Inflammatory macrophage treated with lipopolysaccharide for 1 hour (primary cell): ENCODE data around the gene MPZL1.
"Not testable (repeated sequence)": the region's sequence is repeated elsewhere in the genome, so short reads cannot be mapped to it uniquely, and the experiment has no call there.

Experiments used
- DNase-seq, 2 donors: peaks; one replicate each; pipeline ENCODE4 v3.0.0-alpha.2; 2020 to 2022

MPZL1 gene

GRCh38 chr1:167719715-167720421, 1.9 kb upstream of the MPZL1 start:
- peak in 1 of 2 donors; percentile 4 for DNase-seq

GRCh38 chr1:167720965-167721616, 691 bp upstream of the MPZL1 start:
- DNase-seq = peak; percentile 56 to 64

GRCh38 chr1:167722152-167722869, 529 bp downstream of the MPZL1 start:
- no peak for DNase-seq

GRCh38 chr1:167722870-167723251, 1.1 kb downstream of the MPZL1 start:
- no peak for DNase-seq

GRCh38 chr1:167723707-167724323, 2.0 kb downstream of the MPZL1 start:
- no peak for DNase-seq

GRCh38 chr1:167726008-167726407, 4.2 kb downstream of the MPZL1 start:
- DNase-seq = no peak

- no peak for DNase-seq
Measured at GRCh38 chr1:167728818-167729410, 7.1 kb downstream of the MPZL1 start.

GRCh38 chr1:167734227-167734626, 12.4 kb downstream of the MPZL1 start:
- DNase-seq = no peak

DNA sequence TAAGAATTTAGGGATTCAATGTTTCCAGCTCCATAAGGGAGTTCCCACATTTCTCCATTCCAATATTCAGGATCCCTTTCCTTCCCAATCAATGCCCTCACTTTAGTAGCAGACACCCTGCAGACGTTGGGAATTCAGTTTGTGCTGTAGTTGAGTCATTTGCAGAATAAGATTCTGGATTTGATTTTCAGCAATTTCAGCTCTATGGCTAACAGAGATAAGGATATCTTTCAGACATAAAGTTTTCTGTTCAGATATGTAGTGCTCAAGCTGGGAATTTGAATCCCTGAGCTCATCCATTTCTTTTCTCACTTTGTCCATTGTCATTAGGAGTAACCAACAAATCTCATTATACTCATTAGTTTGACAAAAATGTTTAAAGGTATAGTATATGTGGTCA, 13.1 kb downstream of the MPZL1 start:
- no peak for DNase-seq

DNA sequence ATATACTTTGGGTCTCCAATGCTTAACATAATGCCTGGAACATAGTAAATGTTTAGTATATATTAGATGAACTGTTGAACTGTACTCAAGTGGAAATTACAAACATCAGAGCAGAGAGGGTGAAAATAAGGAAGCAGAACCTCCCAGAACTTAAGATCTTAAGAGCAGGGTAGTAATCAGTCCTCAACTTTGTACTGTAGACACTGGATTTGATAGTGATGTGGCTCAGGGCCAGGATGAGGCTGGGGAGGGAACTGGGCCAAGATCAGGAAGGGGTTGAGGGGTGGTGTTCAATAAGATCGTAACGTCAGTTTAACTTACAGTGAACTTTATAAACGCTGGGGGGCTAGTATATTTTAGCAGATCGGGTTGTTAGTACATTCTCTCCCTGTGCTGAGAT, 15.4 kb downstream of the MPZL1 start:
- no peak for DNase-seq

GRCh38 chr1:167738158-167738557, 16.4 kb downstream of the MPZL1 start:
- DNase-seq = no peak

DNA sequence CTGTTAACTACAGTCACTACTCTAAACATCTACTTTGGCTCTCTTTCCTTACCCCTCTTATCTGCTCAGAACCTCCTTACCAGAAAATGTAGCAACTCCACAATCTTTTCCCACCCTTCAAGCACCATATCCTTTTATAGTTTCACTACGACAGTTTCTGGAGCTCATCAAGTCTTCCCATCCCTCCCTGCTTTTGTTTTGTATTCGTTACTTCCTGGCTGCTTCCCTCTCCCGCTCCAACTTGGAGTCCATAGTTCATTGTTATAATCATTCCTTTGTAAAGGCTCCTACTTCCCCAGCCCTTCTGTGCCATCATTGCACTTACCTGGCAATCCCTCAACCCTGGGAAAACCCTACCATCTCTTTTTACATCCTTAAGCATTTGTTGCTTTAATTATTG, 18.0 kb downstream of the MPZL1 start:
- no peak for DNase-seq

DNA sequence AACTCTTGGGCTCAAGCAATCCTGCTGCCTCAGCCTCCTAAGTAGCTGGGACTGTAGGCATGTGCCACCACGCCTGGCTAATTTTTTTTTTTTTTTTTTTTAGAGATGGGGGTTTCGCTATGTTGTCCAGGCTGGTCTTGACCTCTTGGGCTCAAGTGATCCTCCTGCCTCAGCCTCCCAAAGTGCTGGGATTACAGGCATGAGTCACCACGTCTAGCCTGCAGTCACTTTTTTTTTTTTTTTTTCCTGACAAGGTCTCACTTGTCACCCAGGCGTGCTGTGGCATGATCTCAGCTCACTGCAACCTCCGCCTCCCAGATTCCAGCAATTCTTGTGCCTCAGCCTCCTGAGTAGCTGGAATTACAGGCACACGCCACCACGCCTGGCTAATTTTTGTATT, 19.3 kb downstream of the MPZL1 start:
- not testable (repeated sequence) for DNase-seq

DNA sequence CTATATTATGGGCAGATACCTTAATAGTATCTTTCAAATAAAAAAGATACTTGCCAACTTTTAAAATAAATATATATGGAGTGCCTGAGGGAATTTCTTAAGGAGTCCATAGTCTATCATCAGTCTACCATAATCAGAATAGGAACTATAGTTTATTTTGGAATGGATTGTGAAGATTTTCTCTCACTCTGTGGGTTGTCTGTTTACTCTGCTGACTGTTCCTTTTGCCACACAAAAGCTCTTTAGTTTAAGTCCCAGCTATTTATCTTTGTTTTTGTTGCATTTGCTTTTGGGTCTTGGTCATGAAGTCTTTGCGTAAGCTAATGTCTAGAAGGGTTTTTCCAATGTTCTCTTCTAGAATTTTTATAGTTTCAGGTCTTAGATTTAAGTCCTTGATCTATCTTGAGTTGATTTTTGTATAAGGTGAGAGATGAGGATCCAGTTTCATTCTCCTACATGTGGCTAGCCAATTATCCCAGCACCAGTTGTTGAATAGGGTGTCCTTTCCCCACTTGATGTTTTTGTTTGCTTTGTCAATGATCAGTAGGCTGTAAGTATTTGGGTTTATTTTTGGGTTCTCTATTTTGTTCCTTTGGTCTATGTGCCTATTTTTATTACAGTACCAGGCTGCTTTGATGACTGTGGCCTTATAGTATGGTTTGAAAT, 20.7 kb downstream of the MPZL1 start:
- not testable (repeated sequence) for DNase-seq

DNA sequence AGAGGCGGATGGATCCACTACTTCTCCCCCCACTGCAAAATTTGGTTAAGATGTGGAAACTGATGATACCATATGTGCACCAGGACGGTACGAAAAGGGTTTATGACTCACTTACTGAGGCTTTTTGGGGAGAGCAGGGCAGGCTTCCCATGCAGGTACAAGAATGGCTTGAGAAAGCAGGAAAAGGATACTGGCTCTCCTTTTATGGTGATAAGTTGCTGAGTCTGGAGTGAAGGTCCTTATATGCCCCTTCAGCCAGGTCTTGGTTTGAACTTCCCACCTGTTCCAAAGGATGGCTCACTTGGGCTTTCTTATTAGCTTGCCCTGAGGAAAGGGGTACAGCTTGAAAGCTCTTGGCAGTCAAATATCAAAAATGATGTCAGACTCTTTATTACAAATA, 23.1 kb downstream of the MPZL1 start:
- no peak for DNase-seq

DNA sequence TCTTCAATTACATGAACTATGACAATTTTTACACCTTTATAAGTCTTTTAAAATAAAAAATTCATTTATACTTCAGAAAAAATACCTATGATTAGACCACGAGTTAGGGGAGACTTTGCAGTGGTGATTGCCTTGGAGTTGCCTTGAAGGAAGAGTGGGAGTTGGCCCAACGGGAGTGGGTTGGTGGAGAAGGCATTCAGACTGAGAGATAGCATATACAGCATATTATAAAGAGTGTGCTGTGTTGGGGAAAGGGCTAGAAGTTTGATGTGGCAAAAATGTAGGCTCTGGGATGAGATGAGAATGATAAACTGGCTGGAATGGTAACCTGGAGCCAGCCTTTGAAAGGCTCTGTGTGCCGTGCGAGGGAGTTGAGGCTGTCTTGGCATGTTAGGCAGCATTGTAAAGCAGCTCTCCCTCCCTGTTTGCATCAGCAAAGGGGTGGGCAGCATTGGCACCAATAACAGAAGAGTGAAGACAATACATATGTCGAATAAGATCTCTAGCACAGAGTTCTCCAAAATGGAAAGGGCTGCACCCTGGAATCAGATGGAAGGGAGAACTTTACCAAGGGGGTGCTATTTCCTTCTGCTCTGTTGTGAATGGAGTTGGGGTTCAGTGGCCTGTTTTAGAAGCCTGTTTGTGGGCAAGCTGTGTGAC, 24.4 kb downstream of the MPZL1 start:
- no peak for DNase-seq

DNA sequence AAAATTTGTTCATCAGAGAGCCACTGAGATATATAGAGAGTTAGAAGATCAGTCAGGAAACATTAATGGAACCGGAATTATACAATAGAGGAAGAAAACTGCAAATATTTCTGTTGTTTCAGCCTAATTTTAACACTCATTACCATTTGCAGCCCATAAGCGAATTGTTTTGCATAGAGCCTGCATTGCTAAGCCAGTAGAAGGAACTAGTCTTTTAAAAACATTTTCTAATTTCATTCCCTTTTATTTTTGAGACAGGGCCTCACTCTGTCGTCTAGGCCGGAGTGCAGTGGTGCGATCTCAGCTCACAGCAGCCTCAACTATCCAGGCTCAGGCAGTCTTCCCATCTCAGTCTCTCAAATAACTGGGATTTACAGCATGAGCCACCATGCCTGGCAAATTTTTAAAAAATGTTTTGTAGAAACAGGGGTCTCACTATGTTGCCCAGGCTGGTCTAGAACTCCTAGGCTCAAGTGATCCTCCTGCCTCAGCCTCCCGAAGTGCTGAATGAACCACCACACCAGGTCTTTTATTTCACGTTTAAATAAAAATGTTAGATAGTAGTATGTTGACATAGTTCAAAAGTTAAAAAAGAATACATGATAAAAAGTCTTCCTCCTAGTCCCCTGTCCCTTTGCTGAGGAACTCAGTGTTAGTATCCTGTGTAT, 25.3 kb downstream of the MPZL1 start:
- no peak for DNase-seq

GRCh38 chr1:167747988-167748387, 26.2 kb downstream of the MPZL1 start:
- DNase-seq = no peak

- no peak for DNase-seq
Measured at GRCh38 chr1:167748906-167749305, 27.1 kb downstream of the MPZL1 start.

GRCh38 chr1:167749741-167750140, 28.0 kb downstream of the MPZL1 start:
- no peak for DNase-seq

DNA sequence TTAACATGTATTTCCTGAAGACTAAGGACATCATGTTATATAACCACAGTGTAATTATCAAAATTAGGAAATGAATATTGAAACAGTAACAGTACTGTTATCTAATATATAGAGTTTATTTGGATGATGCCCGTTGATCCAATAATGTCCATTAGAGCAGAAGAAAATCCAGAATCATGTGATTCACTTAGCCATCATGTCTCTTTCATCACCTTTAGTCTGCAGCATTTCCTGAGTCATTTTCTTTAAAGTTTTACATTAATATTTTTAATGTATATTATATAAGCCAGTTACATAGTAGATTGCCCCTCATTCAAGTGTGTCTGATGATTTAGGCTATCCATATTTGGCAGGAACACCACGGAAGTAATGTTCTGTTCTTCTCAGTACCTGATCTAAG, 28.9 kb downstream of the MPZL1 start:
- DNase-seq = no peak

DNA sequence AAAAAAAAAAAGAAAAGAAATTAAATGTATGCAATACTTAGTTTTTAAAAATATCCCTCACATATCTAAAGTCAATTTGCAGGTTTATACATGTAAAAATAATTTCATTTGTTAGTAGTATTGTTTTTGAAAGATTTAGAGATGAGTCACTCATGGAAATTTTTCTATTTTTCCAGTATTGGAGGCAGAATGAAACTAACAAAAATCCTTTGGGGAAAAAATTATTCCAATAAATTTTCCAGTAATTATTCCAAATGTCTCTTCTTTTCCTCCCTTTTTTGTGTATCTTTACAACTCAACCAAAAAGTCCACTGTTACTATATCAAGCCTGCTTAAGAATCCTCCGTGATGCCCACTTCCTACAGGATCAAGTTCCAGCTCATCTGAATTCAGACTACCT, 29.9 kb downstream of the MPZL1 start:
- DNase-seq = no peak
